22Rv1 (cell line): ENCODE data around the gene NFASC.

Source experiments
- H3K27ac ChIP-seq: fragments of 450-650 bp; 2 replicates; pipeline ENCODE4 v1.5.1; 2017
- CTCF ChIP-seq: fragments of 450-650 bp; IDR thresholded peaks from 2 replicates; pipeline ENCODE4 v1.5.1; 2017; ENCODE audit warnings: mild to moderate bottlenecking
- ZFX ChIP-seq: fragments of 450-650 bp; IDR thresholded peaks from 2 replicates; pipeline ENCODE4 v1.6.1; 2017; ENCODE audit warnings: antibody characterized with exemption, borderline replicate concordance

Gene NFASC

GRCh38 chr1:204875255-204875654, 4.6 kb downstream of the NFASC start:
- H3K27ac ChIP-seq, result no peak overlapping the region
- TF ChIP-seq ZFX, result no peak
- TF ChIP-seq CTCF, result no peak

GRCh38 chr1:204878621-204879234, 8.1 kb downstream of the NFASC start:
- TF ChIP-seq CTCF (no peak), ZFX (no peak)
- no peak overlapping the region for H3K27ac ChIP-seq

- TF ChIP-seq CTCF (no peak), ZFX (no peak)
- H3K27ac ChIP-seq, result no peak overlapping the region
Observed at GRCh38 chr1:204879351-204879750, 8.7 kb downstream of the NFASC start.

- H3K27ac ChIP-seq, result no peak overlapping the region
- TF ChIP-seq CTCF (no peak), ZFX (no peak)
Observed at GRCh38 chr1:204880906-204881305, 10.2 kb downstream of the NFASC start.

GRCh38 chr1:204882479-204882878, 11.8 kb downstream of the NFASC start:
- peak overlapping the region; percentile 57 for H3K27ac ChIP-seq
- TF ChIP-seq ZFX (no peak), CTCF (no peak)

- TF ChIP-seq CTCF, result no peak
- no peak for TF ChIP-seq ZFX
- peak overlapping the region; percentile 57 for H3K27ac ChIP-seq
Observed at GRCh38 chr1:204883405-204883804, 12.7 kb downstream of the NFASC start.

GRCh38 chr1:204885288-204885711, 14.6 kb downstream of the NFASC start:
- no peak for TF ChIP-seq CTCF
- no peak for TF ChIP-seq ZFX

More at GRCh38 chr1:204885288-204885711, 14.6 kb downstream of the NFASC start:
- peak overlapping the region; percentile 44 for H3K27ac ChIP-seq
